ENCODE data around the gene MLEC.

Gene MLEC

DNA sequence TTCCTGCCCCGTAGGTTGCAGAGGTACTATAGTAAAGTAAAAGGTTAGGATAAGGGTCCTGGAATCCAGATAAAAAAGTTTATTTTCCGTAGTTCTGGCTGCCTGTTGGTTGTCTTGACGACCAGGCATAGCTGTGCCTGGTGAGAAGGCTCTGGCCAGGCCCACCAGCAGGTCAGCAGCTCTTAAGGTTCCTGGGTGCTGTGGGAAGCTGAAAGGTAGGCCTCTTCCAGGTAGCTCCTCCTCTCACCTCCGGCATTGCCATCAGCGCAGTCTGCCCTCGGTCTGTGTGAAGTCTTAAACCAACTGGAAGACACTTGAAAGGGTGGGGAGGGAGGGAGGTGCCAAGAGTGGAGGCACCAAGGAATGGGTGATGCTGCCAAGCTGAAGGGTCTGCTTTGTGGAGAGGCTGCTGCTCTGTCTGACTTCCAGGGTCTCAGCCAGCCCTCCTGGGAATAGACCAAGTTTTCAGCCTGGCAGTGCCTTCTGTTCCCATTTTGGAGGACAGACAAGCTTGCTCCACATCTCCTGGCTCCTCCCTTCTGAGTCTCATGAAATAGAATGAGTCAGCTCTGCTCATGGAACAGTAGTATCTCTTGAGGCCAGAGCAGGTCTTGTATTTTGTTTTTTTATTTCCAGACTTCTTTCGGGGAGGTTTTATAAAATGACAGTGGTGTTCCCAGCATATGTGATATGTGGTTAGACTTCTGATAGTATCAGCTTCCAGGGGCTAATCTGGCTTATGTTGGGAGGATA lies 33.5 kb downstream of the MLEC start:
- DNase-seq (ENCODE audit: low read depth) = no peak
- TF ChIP-seq, protein P1, sequence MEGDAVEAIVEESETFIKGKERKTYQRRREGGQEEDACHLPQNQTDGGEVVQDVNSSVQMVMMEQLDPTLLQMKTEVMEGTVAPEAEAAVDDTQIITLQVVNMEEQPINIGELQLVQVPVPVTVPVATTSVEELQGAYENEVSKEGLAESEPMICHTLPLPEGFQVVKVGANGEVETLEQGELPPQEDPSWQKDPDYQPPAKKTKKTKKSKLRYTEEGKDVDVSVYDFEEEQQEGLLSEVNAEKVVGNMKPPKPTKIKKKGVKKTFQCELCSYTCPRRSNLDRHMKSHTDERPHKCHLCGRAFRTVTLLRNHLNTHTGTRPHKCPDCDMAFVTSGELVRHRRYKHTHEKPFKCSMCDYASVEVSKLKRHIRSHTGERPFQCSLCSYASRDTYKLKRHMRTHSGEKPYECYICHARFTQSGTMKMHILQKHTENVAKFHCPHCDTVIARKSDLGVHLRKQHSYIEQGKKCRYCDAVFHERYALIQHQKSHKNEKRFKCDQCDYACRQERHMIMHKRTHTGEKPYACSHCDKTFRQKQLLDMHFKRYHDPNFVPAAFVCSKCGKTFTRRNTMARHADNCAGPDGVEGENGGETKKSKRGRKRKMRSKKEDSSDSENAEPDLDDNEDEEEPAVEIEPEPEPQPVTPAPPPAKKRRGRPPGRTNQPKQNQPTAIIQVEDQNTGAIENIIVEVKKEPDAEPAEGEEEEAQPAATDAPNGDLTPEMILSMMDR (conservative IDR thresholded peaks at IDR 0.05; ENCODE audit: low read depth, low read length) = no peak

DNA sequence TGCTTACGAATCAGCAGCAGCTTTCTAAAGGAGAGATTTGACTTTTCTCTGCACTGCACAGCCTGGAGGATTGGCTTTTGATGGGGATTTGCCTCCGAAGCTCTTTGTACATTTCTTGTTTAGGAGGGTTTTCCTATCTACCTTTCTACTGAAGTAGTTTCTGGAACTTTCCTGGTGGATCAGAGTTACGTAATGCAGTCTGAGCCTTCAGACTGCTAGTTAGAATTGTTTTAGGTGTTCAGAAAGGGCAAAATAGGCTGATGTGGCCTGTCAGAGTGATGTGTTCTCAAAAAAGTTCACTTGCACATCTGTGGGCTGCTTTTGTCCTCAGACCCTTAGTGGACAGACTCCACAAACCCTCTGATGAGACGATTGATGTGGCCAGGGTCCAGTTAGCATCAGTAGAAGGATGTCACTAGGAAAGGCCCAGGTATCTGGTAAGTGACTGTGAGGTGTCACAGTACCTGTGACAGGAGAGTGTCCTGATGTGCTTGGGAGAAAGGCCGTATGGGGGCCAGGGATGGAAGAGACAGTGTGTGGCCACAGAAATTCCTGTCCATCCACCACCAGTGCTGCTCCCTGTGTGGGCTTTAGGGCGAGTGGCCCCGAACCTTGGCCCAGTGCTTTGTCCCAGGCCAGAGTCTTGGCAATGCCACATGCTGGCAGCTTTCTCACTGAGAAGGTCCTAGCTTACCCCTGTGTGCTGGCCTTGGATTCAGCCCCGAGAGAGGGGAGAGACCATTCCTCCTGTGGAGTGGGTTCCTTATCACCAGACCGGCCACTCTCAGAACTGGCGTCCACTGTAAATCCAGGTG lies 34.2 kb downstream of the MLEC start:
- H3K4me3 ChIP-seq (ENCODE audit: low read length) = no peak overlapping the region
- TF ChIP-seq, protein P1 (conservative IDR thresholded peaks at IDR 0.05; ENCODE audit: low read depth, low read length) = no peak
- no peak for DNase-seq (ENCODE audit: low read depth)

More for the DNA sequence above, 33.5 kb downstream of the MLEC start:
- no peak overlapping the region for H3K4me3 ChIP-seq (ENCODE audit: low read length)

DNA sequence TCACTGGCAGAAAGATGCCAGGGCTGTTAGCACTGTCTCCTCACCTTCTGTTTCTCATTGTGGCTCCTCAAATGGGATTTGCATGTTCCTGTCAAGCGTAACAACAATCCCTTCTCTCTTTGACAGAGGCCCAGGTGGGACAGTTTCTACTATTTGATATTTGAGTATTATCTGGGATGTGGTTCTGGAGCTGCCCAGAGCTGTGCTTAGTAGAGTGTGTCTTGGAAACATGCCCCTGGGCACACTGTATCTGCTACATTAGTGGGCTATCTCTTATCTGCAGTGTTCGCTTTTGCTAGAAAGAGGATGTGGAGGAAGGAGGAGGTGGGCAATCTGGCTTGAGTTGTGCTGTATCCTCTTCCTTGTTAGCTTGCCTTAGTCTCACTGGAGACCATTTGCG lies 34.9 kb downstream of the MLEC start:
- TF ChIP-seq, protein P1 (conservative IDR thresholded peaks at IDR 0.05; ENCODE audit: low read depth, low read length) = no peak
- DNase-seq (ENCODE audit: low read depth) = no peak
- H3K4me3 ChIP-seq (ENCODE audit: low read length) = no peak overlapping the region

DNA sequence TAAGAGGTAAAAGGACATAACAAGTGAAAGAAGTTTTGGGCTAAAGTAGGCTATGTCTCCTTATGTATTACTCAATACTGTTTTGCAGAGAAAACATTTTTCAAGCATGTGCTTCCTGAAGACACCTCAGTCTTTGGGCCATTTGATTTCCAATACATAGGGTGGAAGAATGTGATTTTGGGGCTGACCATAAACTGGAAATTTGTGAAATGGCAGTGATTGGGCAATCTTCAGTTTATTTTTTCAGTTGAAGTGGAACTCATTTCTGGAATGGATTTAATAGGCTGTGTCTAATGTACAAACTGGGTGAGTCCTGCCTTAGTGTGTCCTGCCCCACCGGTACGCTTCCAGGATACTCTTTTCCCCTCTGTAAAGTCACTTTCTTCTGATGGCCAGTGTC lies 35.8 kb downstream of the MLEC start:
- TF ChIP-seq, protein P1 (conservative IDR thresholded peaks at IDR 0.05; ENCODE audit: low read depth, low read length) = no peak
- no peak overlapping the region for H3K4me3 ChIP-seq (ENCODE audit: low read length)
- DNase-seq (ENCODE audit: low read depth) = no peak

DNA sequence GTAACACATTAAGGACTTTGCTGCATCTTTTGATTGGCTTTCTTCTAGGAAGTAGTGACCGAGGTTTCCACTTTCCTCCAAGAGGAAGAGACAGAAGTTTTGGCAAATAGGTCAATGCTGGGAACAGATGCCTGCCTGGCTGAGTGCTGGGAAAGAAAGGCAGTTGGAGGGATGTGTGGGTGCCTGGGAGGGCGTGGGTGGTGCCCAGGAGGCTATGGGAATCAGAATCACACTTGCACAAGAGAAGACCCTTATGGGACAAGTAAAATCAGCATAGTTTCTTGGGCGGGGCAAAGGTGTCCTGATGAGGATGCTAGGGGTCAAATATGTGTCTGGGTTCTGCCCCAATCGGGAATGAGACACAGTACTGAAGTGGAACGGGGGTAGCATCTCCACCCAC lies 37.8 kb downstream of the MLEC start:
- TF ChIP-seq, protein P1 (conservative IDR thresholded peaks at IDR 0.05; ENCODE audit: low read depth, low read length) = no peak
- DNase-seq (ENCODE audit: low read depth) = no peak

DNA sequence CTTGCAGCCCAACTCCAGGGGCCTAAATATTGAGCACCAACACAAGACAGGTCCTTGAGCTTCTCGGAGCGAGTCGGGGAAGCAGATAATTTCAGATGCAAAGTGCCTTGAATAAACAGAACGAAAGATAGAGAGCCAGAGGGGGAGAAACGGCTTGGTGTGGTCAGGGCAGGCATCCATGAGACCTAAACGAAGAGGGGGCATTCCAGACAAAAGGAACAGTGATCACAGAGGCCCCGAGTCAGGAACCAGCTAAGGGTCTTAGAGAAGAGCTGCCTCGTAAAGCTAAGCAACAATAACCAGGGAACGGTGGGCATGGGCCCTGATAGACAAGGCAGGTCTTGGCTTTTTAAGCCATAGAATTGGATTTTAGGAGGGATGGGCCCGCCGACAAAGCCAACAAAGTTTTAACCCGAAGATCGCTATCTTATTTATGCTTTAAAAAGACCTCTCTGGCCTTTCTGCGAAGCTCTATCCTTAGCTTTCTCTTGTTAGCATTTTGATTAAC lies 38.3 kb downstream of the MLEC start:
- peak overlapping the region; percentile 59 for H3K4me3 ChIP-seq (ENCODE audit: low read length)
- DNase-seq (ENCODE audit: low read depth) = no peak
- TF ChIP-seq, protein P1 (conservative IDR thresholded peaks at IDR 0.05; ENCODE audit: low read depth, low read length) = no peak

More for the DNA sequence above, 37.8 kb downstream of the MLEC start:
- H3K4me3 ChIP-seq (ENCODE audit: low read length) = no peak overlapping the region

Measured in retinal pigment epithelial cell (primary cell).